ENCODE data around the gene ABHD12B. TPM values are rescaled to one million over a fixed set of nuclear protein-coding genes. Genes with fewer than 3 reads are reported as not detected.

ABHD12B gene
- total RNA-seq, 1 experiment from 2014 or later: not detected

DNA sequence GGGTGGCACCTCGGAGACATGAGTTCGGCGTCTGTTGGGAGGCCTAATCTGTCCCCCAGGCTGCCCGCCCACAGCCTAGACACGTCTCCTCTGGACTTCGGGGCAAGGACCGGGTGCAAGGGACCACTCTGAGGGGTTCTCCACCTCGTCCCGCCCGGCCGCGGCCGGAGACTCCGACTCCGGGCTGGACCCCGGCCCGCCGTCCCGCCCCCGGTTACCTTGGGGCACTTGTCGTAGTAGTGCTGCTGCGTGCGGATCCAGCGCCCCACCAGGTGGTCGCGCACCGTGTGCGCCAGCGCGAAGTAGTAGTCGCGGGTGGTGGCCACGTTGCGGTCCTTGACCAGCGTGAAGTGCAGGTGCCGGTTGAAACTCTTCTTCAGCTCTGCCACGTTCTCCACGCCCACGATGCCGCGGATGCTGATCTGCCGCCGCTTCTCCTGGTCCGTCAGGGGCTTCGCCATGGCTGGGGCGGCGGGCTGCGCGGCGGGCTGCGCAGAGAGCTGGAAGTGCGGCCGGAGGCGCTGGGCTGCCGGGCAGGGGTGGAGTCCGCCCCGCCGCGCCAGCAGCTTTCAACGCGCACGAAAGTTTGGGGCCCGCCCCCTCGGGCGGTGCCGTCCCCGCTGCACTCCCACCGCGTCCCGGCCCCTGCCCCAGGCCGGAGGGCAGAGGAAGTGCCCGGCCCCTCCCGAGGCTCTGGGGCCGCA is 72.2 kb downstream of the ABHD12B start, which contains the start of gene PYGL:
TSS of gene PYGL (minus strand) at position 541 of the 704 bp plus-strand sequence. CDS start at position 461, 80 bp downstream.
- intact Hi-C loops (cut with micrococcal nuclease; ENCODE audit: unreplicated experiment): loop anchor here (5.0 kb wide), 1 partner anchor 838 kb away; no protein-coding TSS in a partner anchor
- no peaks in the 10 kb centered on the region for H4K20me1 ChIP-seq (ENCODE audit: insufficient read depth)
- TF ChIP-seq, protein P1, sequence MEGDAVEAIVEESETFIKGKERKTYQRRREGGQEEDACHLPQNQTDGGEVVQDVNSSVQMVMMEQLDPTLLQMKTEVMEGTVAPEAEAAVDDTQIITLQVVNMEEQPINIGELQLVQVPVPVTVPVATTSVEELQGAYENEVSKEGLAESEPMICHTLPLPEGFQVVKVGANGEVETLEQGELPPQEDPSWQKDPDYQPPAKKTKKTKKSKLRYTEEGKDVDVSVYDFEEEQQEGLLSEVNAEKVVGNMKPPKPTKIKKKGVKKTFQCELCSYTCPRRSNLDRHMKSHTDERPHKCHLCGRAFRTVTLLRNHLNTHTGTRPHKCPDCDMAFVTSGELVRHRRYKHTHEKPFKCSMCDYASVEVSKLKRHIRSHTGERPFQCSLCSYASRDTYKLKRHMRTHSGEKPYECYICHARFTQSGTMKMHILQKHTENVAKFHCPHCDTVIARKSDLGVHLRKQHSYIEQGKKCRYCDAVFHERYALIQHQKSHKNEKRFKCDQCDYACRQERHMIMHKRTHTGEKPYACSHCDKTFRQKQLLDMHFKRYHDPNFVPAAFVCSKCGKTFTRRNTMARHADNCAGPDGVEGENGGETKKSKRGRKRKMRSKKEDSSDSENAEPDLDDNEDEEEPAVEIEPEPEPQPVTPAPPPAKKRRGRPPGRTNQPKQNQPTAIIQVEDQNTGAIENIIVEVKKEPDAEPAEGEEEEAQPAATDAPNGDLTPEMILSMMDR (conservative IDR thresholded peaks at IDR 0.05): no peak
- TF ChIP-seq EZH2 (IDR thresholded peaks at IDR 0.05; ENCODE audit: low read depth): no peak
- H3K9me2 ChIP-seq (ENCODE audit: insufficient read depth): no peaks in the 10 kb centered on the region
- H3F3A ChIP-seq (ENCODE audit: insufficient read depth, low read depth): peaks cover 13% of the 10 kb centered on the region; the same call in 1 of the 2 replicates
- CTCF ChIA-PET: interaction anchor here (0.6 to 1.7 kb wide), 3 partner anchors 11 to 1409 kb away, joined by 3 to 4 read pairs (median 4); no protein-coding TSS in a partner anchor
- H3K36me3 ChIP-seq (ENCODE audit: low read depth): no peaks in the 10 kb centered on the region
- peaks cover 7% of the 10 kb centered on the region; the same call in 1 of the 2 replicates for H3K4me1 ChIP-seq (replicated peaks; ENCODE audit: insufficient read depth)
- no peaks in the 10 kb centered on the region for H3K9me3 ChIP-seq (ENCODE audit: insufficient read depth, low read depth)
- no TSS peak for BruUV-seq (replicated peaks)
- POLR2A ChIA-PET (ENCODE audit: unreplicated experiment): interaction anchor here (0.6 to 0.7 kb wide), 3 partner anchors 18 to 1132 kb away, joined by 3 to 5 read pairs (median 3); no protein-coding TSS in a partner anchor
- H3K4me2 ChIP-seq: peak within 1 kb of the TSS; percentile 92
- peak within 1 kb of the TSS; percentile 76 for H3K27ac ChIP-seq
- peaks cover 21% of the 10 kb centered on the region for H3K79me2 ChIP-seq (ENCODE audit: low read depth)
- peak within 1 kb of the TSS; percentile 93 for H3K4me3 ChIP-seq
- peak; percentile 59 to 85 for DNase-seq
- H2AFZ ChIP-seq: peak within 1 kb of the TSS; percentile 96
- H3K27me3 ChIP-seq (ENCODE audit: insufficient read depth, low read depth): no peaks in the 10 kb centered on the region

DNA sequence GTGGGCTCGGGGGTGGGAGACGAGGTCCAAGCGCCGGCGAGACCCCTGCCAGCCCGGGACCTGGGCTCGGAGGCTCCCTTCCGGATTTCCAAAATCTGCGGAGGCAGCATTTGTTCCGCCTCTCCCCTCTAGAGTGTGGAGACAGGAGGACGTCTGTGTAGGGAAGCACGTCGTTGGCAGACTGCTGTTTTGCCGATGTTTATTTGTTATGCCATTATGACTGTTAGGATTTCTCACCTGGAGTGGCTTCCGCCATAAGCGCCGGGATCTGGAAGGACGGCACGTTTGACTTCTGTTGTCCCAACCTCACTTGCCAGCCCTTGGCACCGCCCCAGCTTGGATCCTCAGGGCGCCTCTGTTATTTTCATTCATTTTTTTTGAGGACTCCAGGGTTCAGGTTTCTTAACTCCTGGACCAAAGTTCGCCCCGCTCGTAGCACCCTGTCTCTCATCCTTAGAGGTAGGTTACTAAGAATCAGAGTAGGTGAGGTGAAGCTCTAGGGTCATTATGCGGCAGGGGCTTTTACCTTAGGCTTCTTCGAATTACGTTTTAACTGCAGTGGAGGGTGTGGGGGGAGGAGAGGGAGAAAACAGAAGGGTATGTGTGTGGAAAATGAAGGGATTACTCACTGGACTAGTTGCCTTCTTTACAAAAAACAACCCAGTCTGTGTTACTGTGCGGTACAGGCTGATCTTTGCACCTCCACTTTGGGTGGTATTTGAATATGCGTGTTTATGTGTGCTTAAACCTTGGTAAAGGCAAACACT is 73.0 kb downstream of the ABHD12B start:
- TSS peak; percentile 61 for BruUV-seq (replicated peaks)
- Histone ChIP-seq H3K4me1 (replicated peaks; ENCODE audit: insufficient read depth) (peaks cover 7% of the 10 kb centered on the region; the same call in 1 of the 2 replicates), H3K9me2 (ENCODE audit: insufficient read depth) (no peaks in the 10 kb centered on the region), H2AFZ (peak overlapping the region; percentile 96), H3K79me2 (ENCODE audit: low read depth) (peaks cover 18% of the 10 kb centered on the region), H3K9me3 (ENCODE audit: insufficient read depth, low read depth) (no peaks in the 10 kb centered on the region), H3K27ac (peak overlapping the region; percentile 76), H3K27me3 (ENCODE audit: insufficient read depth, low read depth) (no peaks in the 10 kb centered on the region), H3K4me3 (peak overlapping the region; percentile 93), H4K20me1 (ENCODE audit: insufficient read depth) (no peaks in the 10 kb centered on the region), H3F3A (ENCODE audit: insufficient read depth, low read depth) (peaks cover 13% of the 10 kb centered on the region; the same call in 1 of the 2 replicates), H3K36me3 (ENCODE audit: low read depth) (no peaks in the 10 kb centered on the region), H3K4me2 (peak overlapping the region; percentile 92)
- CTCF ChIA-PET: interaction anchor here (0.9 to 1.7 kb wide), 2 partner anchors 10 to 17 kb away, joined by 3 to 4 read pairs; no protein-coding TSS in a partner anchor
- POLR2A ChIA-PET (ENCODE audit: unreplicated experiment): interaction anchor here (0.7 kb wide), 2 partner anchors 282 to 1132 kb away, joined by 3 read pairs; no protein-coding TSS in a partner anchor
- DNase-seq: peak in 1 of 2 experiments; percentile 77
- TF ChIP-seq, protein P1 (conservative IDR thresholded peaks at IDR 0.05): no peak
- no peak for TF ChIP-seq EZH2 (IDR thresholded peaks at IDR 0.05; ENCODE audit: low read depth)
- intact Hi-C loops (cut with micrococcal nuclease; ENCODE audit: unreplicated experiment): loop anchor here (5.0 kb wide), 1 partner anchor 837 kb away; no protein-coding TSS in a partner anchor

All from PC-9 (cell line).